Activated CD4-positive, alpha-beta T cell treated with anti-CD3 and anti-CD28 coated beads for 48 hours (primary cell): Measurements from ENCODE around the gene CNN1.
"Not testable (repeated sequence)": the region's sequence is repeated elsewhere in the genome, so short reads cannot be mapped to it uniquely, and the experiment has no call there.

Source experiments
- DNase-seq: peaks from one replicate; pipeline ENCODE4 v3.0.0-alpha.2; 2020

Gene CNN1

DNA sequence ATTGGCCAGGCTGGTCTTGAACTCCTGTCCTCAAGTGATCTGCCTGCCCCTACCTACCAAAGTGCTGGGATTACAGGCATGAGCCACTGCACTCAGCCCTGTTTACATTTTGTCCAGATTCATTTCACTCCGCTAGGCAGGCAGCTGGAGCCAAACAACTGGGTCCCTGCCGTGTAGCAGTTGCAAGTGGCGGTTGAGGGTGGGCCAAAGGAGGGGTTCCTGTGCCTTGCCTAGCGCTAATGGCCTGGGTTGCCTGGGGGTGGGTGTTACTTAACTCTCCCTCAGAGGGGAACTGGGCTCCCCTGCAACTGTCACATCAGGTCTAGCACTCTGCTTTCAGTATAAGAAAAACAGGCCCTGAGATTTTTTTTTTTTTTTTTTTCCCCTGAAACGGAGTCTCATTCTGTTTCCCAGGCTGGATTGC, 31.4 kb downstream of the CNN1 start:
- DNase-seq, result no peak

DNA sequence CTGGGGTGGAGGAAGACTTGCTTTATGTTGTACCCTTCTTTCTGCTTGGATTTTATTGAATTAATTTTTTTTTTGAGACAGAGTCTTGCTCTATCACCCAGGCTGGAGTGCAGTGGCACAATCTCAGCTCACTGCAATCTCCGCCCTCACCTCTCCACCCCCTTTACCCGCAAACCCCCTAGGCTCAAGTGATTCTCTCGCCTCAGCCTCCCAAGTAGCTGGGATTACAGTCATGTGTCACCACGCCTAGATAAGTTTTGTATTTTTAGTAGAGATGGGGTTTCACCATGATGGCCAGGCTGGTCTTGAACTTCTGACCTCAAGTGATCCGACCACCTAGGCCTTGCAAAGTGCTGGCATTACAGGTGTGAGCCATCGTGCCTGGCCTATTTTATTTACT, 34.7 kb downstream of the CNN1 start:
- not testable (repeated sequence) for DNase-seq

DNA sequence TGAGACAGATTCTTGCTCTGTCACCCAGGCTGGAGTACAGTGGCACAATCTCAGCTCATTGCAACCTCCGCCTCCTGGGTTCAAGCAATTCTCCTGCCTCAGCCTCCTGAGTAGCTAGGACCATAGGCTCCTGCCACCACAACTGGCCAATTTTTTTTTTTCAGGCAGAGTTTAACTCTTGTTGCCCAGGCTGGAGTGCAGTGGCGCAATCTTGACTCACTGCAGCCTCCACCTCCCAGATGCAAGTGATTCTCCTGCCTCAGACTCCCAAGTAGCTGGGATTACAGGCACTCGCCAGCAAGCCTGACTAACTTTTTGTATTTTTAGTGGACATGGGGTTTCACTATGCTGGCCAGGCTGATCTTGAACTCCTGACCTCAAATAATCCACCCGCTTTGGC, 35.1 kb downstream of the CNN1 start:
- DNase-seq, result not testable (repeated sequence)

DNA sequence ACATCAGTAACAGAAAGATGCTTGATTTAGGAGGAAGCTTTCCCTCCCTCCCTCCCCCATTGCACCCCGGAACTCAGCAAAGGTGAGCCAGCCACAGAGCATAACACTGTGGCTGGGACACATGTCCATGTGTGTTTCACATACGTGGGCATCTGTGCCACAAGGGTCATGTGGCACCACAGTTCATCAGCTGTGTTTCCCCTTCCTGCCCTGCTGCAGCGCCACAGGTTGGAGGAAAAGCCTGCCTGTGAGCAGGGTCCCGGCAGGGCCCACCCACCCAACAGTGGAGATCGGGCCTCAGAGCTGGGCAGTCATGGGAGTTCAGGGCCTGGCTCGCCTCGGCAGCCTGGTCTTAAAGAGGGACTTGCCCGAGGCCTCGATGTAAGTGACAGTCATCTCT, 36.0 kb downstream of the CNN1 start:
- no peak for DNase-seq

GRCh38 chr19:11576227-11576626, 37.6 kb downstream of the CNN1 start:
- DNase-seq, result no peak

DNA sequence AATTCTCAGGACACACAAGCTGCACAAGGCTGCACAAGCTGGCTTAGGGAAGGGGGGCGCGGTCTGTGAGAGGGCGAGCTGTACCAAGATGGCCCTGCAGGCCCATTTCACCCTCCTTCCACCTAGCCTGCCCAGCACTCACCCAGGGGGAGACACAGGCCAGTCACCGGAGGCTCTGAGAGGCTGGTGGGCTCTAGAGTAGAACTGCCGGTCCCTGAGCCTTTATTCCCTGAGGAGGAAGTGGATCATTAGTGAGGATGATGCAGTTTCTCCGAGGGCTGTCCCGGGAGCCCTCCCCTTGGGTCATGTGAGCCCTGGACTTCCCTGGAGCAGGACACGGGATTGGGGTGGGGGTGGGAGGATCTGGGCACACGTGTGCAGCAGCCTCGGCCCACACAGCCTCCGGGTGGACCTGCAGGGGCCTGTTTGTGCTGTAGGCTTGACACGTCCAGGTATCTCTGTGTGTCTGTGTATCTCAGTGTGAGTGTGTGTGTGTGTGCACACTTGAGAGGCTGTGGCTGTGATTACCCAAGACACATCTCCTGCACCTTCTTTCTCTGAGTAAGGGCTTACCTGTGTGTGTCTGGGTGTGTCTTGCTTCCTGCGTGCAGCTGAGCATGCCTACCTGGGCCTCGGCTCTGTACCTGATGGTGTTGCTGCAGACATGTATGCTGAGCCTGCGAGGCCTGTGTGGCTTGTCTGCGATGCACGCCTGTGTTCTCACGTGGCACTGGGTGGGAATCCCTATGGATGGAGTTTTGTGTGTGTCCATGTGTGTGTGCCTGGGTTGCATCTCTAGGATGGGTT, 39.0 kb downstream of the CNN1 start, which contains the start of gene ACP5:
Gene ACP5, minus strand, starts transcription at position 195 of the 807 bp plus-strand sequence. CDS start 328 bp downstream, outside the sequence.
- DNase-seq, result no peak

- DNase-seq, result peak; percentile 43
Observed at GRCh38 chr19:11578258-11579142, 39.8 kb downstream of the CNN1 start.

DNA sequence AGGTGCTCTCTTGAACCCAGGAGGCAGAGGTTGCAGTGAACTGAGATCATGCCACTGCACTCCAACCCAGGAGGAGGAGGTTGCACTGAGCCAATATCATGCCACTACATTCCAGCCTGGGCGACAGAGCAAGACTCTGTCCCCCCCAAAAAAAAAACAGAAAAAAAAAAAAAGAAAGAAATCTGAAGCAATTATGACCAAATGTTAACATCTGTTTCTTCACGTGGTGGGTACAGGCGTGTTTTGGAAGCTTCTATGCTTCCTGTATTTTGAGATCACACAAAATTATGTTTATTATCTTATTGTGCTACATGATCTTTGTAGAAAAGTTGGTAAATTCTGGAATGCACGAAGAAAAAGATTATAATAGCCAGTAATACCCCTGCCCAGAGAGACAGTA, 41.5 kb downstream of the CNN1 start:
- DNase-seq, result no peak

GRCh38 chr19:11581740-11582139, 43.1 kb downstream of the CNN1 start:
- DNase-seq, result peak; percentile 71

GRCh38 chr19:11586331-11586730, 47.7 kb downstream of the CNN1 start:
- no peak for DNase-seq

DNA sequence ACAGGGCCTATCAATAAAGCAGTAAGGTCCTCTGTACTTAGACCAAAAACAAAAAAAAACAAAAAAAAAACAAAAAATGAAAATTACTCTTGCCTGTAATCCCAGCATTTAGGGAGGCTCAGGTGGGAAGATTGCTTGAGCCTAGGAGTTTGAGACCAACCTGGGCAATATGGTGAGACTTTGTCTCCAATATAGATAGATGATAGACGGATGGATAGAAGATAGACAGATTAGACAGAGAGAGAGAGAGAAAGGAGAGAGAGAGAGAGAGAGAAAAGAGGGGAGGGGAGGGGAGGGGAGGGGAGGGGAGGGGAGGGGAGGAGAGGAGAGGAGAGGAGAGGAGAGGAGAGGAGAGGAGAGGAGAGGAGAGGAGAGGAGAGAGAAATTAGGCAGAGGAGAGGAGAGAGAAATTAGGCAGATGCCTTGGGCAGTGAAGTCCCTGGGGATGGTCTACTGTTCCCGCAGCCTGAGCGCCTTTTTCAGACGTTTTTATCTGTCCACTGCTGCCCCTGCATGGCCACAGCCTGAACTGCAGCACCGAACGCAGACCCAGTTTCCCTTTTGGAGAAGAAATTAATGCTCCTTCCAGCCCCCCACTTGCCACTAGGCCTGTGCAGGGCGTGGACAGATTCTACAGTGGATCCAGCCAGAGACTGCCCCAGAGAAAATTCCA, 48.8 kb downstream of the CNN1 start:
- DNase-seq, result peak; percentile 87

DNA sequence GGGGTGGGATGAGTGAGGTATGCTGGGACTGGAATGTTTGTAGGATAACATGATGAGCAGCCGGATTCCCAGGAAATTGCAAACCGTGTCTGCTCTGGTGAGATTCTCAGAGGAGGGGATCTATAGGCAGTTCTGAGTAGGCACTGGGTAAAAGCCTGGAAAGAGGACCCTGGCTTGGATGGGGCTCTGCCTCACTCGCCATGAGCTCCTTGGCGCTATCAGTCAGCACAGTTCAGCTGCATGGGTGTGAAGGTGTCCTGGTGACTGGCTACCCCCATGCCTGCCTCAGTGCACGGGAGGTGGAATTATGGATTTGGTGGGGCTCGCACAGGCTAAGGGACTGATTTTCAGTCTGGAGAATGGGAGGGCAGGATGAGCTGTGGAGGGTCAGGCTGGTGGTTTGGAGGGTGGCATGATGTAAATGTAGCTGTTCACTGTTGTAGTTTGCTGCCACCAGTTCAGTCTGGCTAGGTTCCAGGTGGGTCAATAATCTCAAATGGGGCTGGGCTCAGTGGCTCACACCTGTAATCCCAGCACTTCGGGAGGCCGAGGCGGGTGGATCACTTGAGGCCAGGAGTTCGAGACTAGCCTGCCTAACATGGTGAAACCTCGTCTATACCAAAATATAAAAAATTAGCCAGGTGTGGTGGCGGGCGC, 49.5 kb downstream of the CNN1 start:
- no peak for DNase-seq

DNA sequence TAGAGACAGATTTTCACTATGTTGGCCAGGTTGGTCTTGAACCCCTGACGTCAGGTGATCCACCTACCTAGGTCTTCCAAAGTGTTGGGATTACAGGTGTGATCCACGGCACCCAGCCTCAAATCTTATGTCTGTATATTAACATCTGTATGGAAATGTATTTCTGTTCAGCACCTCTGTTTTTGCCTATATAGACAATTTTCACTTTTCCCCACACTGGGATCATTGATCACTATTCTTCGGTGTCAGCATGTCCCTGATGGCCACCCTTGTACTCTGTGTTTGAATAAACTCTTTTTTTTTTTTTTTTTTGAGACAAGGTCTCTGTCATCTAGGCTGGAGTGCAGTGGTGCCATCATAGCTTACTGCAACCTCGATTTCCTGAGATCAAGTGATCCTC, 55.4 kb downstream of the CNN1 start:
- no peak for DNase-seq

GRCh38 chr19:11596156-11596555, 57.5 kb downstream of the CNN1 start:
- no peak for DNase-seq

GRCh38 chr19:11597202-11598102, 58.8 kb downstream of the CNN1 start, which contains the start of gene ZNF627:
Gene ZNF627, plus strand, starts transcription at chr19:11597483. Its CDS starts 145 bp downstream, at chr19:11597628.
- peak; percentile 99 for DNase-seq

DNA sequence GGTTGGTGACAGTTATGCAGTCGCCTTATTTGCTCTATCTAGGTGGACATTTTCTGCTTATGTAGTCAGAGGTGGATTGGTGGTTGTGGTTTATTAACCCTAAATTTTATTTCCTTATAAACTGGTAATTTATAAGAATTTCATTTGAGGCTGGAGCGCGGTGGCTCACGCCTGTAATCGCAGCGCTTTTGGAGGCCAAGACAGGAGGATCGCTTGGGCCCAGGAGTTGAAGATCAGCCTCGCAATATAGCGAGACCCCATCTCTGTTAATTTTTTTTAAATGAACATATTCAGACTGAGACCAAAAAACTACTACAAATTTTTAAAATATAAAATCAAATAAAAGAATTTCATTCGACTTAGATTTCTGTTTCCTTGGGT, 59.4 kb downstream of the CNN1 start:
- no peak for DNase-seq

DNA sequence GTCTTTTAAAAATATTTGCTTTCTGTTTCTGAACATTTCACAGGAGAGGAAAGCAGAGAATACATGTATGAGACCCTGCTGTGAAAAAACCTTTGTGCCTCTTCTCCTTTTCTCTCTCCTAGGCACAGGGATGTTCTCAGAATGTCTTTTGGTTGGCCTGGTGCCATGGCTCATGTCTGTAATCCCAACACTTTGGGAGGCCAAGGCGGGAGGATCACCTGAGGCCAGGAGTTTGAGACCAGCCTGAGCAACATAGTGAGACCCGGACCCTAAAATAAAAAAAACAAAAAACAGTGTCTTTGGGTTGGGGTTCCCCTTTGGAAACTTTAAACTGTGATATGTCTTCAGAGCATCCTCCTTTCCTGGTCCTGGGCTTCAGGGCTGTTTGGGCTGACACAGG, 60.1 kb downstream of the CNN1 start:
- no peak for DNase-seq

GRCh38 chr19:11599704-11600103, 61.1 kb downstream of the CNN1 start:
- peak; percentile 27 for DNase-seq
